ENCODE measurements around the gene CFAP299. TPM values are rescaled to one million over a fixed set of nuclear protein-coding genes. Genes with fewer than 3 reads are reported as not detected.

CFAP299 gene
- polyA plus RNA-seq, 1 experiment, result 1.4 TPM

GRCh38 chr4:80540349-80540748, 204.8 kb downstream of the CFAP299 start:
- Histone ChIP-seq H3K4me3 (ENCODE audit: low read depth, low read length) (no peak overlapping the region), H3K27me3 (ENCODE audit: control insufficient read depth, insufficient read depth, low read length) (no peaks in the 10 kb centered on the region), H3K27ac (ENCODE audit: low read depth, low read length) (no peak overlapping the region), H3K9me3 (ENCODE audit: control insufficient read depth, insufficient read depth, low read length) (no peaks in the 10 kb centered on the region)
- POLR2A ChIA-PET, result no interaction called here
- DNase-seq (ENCODE audit: low read depth, low spot score), result no peak
- TF ChIP-seq CTCF (IDR thresholded peaks at IDR 0.05; ENCODE audit: low read depth, low read length), result no peak
- CTCF ChIA-PET, result no interaction called here

GRCh38 chr4:80540785-80541469, 205.4 kb downstream of the CFAP299 start:
- CTCF ChIA-PET, result no interaction called here
- DNase-seq (ENCODE audit: low read depth, low spot score), result no peak
- Histone ChIP-seq H3K4me3 (ENCODE audit: low read depth, low read length) (no peak overlapping the region), H3K27ac (ENCODE audit: low read depth, low read length) (no peak overlapping the region), H3K27me3 (ENCODE audit: control insufficient read depth, insufficient read depth, low read length) (no peaks in the 10 kb centered on the region), H3K9me3 (ENCODE audit: control insufficient read depth, insufficient read depth, low read length) (no peaks in the 10 kb centered on the region)
- POLR2A ChIA-PET, result no interaction called here
- no peak for TF ChIP-seq CTCF (IDR thresholded peaks at IDR 0.05; ENCODE audit: low read depth, low read length)

GRCh38 chr4:80542747-80543146, 207.2 kb downstream of the CFAP299 start:
- no peak for TF ChIP-seq CTCF (IDR thresholded peaks at IDR 0.05; ENCODE audit: low read depth, low read length)

GRCh38 chr4:80560337-80560736, 224.8 kb downstream of the CFAP299 start:
- no peaks in the 10 kb centered on the region for H3K27me3 ChIP-seq (ENCODE audit: control insufficient read depth, insufficient read depth, low read length)
- no peaks in the 10 kb centered on the region for H3K9me3 ChIP-seq (ENCODE audit: control insufficient read depth, insufficient read depth, low read length)
- TF ChIP-seq CTCF (IDR thresholded peaks at IDR 0.05; ENCODE audit: low read depth, low read length), result no peak
- DNase-seq (ENCODE audit: low read depth, low spot score), result no peak
- CTCF ChIA-PET, result no interaction called here
- H3K4me3 ChIP-seq (ENCODE audit: low read depth, low read length), result no peak overlapping the region
- POLR2A ChIA-PET, result no interaction called here
- no peak overlapping the region for H3K27ac ChIP-seq (ENCODE audit: low read depth, low read length)

More at GRCh38 chr4:80542747-80543146, 207.2 kb downstream of the CFAP299 start:
- no peak overlapping the region for H3K27ac ChIP-seq (ENCODE audit: low read depth, low read length)
- no peak for DNase-seq (ENCODE audit: low read depth, low spot score)
- no peaks in the 10 kb centered on the region for H3K9me3 ChIP-seq (ENCODE audit: control insufficient read depth, insufficient read depth, low read length)
- no peaks in the 10 kb centered on the region for H3K27me3 ChIP-seq (ENCODE audit: control insufficient read depth, insufficient read depth, low read length)
- ChIA-PET CTCF (no interaction called here), POLR2A (no interaction called here)
- no peak overlapping the region for H3K4me3 ChIP-seq (ENCODE audit: low read depth, low read length)

GRCh38 chr4:80566203-80566872, 230.8 kb downstream of the CFAP299 start:
- H3K4me3 ChIP-seq (ENCODE audit: low read depth, low read length), result 0 out of 2 replicates have a peak overlapping the region, but pooled peaks have one; percentile 5
- H3K27ac ChIP-seq (ENCODE audit: low read depth, low read length), result no peak overlapping the region
- H3K27me3 ChIP-seq (ENCODE audit: control insufficient read depth, insufficient read depth, low read length), result no peaks in the 10 kb centered on the region
- H3K9me3 ChIP-seq (ENCODE audit: control insufficient read depth, insufficient read depth, low read length), result no peaks in the 10 kb centered on the region
- no peak for DNase-seq (ENCODE audit: low read depth, low spot score)
- ChIA-PET POLR2A (no interaction called here), CTCF (interaction anchor here (0.6 kb wide), 1 partner anchor 1505 kb away, joined by 4 read pairs; no protein-coding TSS in a partner anchor)
- no peak for TF ChIP-seq CTCF (IDR thresholded peaks at IDR 0.05; ENCODE audit: low read depth, low read length)
